HT-29 (cell line): ENCODE measurements around the gene SLC35F3. TPM values are rescaled to one million over a fixed set of nuclear protein-coding genes. Genes with fewer than 3 reads are reported as not detected.
A peak's percentile ranks its signal among the peaks of the same experiment; 100 is the strongest.

Source experiments
- DNase-seq: peaks from one replicate; pipeline ENCODE4 v3.0.0-alpha.2; 2015; ENCODE audit warnings: low spot score
- total RNA-seq: library from RNA; depleted of rRNA; stranded (reverse); fragments of >200 nt; shearing (Covaris generic); gene quantifications from 2 replicates; pipeline ENCODE4 v1.2.3, GENCODE V29; 2014

SLC35F3 gene
- total RNA-seq, 1 experiment from 2014 or later = not detected

DNA sequence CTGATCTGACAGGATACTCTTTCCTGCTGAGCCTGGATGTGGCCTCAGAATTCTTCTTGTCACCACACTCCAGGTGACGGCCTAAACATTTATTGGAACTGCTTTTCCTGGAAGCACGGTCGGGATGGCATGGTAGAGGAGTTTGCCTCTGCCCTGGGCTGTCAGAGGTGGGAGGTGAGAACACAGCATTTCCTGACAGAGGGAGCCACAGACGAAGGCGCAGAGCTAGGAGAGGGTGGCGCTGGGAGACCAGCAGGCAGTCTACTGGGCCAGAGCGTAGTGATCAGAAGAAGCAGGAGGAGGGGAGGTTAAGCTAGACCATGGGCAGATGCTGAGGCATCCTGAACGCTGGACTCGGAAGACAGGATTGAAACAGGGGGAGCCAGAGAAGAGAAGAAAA is 315.2 kb downstream of the SLC35F3 start:
- DNase-seq = no peak

DNA sequence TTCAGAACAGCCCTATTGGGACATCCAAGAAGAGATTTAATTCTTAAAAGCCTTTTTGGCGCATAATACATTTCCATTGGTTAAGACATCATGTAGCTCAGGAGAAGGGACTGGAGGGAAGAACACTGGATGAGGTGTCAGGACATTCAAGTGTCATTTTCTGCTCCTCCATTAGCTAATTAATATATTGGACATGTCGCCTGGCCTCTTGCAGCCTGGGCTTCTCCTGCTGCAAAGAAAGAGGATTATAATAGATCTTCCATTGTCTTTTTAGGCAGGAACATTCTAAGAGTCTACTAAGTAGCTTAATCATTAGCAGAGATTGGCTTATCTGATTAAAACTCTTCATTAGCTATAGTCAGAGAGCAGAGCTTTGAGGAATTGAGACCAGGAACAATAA is 317.1 kb downstream of the SLC35F3 start:
- no peak for DNase-seq

DNA sequence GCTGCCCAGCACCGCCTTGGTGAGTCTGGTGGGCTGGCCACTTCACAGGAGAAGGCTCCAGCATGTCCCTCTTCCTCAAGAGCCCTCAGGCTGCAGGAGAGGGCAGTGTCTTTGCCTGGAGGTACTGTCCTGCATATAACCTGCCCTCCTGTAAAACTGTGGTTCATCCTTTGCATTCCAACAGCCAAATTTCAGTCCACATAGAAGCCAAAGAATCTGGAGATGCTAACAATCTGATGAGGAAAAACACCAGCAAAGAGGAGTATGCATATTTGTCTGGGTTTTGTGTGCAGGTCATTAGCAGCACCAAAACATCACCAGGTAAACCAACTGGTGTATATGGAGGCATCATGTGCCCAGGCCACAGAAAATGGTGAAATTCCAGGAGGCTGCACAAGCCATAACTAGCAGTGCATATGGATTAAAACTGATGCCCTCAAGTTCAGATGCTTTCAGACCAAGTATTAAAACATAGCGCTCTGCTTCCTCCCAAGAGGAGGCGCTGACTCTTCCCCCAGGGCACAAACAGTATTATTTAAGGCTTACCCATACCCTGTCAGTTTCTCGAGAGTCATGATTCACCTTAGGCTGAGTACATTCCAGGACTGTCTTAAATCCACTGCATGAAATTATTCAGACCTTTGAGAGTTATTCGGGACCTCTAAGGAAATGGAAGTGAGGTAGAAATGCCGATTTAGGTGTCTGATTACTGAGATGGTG is 318.2 kb downstream of the SLC35F3 start:
- no peak for DNase-seq

DNA sequence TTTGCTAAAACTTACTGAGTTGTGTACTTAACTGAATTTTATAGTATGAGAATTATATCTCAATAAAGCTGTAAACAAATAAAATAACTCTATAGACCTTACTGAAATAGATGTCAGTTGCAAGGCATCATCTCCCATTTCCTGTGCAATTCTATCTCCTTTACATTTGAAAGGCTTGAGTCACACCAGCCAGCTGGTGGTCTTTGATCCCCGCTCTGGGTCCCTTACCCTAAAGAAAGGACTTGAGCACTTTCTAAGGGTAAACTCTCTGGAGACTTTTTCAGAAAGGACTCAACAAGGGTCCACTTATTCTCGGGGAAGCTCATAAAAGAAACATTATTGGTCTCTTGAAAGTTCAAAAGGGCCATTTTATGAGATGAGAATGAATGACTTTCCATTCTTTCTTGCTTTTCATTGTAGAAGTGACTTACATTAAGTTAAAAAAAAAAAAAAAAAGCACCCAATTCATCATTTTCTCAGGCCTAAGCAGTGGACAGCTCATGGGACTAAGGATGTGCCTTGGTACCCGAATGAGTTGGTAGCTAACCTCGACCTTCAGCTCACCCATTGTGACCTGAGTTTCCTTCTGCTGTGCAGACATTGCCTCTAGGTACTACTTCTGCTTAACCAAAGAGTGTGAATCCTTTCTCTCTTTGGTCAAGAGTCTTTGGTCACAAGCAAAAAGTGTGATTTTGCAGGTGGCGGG is 321.8 kb downstream of the SLC35F3 start:
- no peak for DNase-seq

DNA sequence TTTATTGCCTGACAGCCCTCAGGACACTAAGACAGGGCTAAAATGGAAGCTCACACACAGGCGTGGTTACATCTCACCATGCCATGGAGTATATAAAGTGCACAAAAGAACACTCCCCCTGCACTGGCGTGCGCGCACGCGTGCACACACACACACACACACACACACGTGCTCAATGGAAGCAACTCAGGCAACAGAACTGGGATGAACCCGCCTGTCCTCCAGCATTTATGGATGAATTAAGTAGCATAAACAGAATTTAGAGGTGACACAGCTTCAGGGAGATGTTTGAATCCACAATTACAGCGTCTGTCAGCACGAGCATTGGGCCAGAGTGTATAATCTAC is 322.3 kb downstream of the SLC35F3 start:
- no peak for DNase-seq

DNA sequence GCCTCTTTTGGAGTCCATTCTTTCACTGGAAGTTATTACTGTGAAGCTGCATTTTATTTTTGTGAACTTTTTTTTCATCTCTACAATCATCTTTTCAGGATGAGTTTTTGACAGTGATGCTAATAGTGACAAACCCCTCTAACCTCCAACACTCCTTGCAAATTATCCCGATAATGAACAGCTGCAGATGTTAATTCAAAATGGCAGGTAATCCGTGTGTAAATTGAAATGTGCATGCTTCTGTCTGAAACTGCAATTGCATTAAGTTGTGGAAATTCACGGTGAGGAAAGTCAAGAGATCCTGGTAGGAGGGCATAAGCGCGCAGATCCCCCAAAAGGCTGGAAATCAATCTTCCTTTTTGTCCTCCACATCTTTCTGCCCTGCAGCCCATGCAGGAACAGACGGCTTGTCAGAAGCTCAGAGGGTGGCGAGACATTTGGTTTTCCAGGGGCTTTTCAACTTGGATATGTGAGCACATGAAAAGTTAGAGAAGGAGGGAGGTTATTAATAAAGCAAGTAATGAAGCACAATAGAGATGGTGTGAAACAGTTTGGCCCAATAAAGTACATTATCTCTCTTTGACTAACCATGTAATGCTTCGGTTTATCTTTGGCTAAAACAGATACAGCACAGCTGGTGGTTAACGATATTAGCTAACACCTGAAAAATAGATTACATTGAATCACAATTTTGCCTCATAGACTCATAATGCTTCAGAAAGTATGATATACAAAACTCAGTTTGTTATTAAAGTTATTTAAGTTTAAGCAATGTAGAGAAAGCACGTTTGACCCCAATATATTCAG is 325.3 kb downstream of the SLC35F3 start:
- no peak for DNase-seq

DNA sequence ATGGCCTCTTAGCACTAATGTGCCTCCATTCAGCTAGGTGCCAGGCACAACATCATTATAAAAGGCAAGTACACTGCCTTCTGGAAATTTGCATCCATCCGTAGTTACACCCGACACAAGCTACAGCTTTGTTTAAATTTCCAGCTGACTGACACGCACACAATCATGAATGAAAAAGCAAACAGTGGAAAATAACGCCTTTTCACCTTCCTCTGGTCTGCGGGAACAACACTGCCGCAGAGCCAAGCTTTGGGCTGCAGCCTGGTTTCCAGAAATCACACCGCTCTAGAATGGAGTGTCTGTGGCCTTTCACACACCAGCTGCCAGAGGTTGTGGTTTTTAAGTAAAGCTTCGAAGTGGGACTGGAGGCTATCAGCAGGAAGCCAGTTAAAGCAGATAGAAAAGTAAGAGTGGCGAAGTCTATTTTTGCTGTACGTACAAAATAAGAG is 326.0 kb downstream of the SLC35F3 start:
- DNase-seq = no peak

DNA sequence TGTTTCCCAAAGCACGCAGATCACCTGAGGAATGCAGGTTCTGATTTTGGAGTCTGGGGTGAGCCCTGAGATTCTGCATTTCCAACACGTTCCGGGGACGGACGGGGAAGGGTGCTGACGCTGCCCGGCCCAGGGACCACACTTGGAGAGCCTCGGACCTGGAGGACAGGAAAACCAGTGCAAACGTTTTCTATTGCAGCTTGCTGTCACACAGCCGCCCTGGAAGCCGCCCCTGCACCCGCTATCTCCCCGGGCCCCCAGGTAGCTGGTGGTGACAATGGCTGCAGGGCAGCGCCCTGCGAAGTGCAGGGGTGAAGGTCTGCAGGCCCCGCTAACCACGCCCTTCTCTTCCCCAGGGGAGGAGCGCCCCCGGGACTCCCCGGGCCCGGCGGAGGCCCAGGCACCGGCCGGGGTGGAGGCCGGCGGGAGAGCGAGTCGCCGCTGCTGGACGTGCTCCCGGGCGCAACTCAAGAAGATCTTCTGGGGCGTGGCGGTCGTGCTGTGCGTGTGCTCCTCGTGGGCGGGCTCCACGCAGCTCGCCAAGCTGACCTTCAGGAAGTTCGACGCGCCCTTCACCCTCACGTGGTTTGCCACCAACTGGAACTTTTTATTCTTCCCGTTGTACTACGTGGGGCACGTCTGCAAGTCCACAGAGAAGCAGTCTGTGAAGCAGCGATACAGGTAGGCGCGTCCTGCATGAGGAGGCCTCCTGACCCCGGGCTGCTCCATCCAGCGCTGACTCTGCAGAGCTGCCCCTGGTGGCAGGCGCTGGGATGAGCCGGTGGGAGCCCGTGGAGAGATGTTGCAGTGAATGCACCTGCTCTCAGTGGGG is 326.8 kb downstream of the SLC35F3 start:
- DNase-seq = peak; percentile 4

DNA sequence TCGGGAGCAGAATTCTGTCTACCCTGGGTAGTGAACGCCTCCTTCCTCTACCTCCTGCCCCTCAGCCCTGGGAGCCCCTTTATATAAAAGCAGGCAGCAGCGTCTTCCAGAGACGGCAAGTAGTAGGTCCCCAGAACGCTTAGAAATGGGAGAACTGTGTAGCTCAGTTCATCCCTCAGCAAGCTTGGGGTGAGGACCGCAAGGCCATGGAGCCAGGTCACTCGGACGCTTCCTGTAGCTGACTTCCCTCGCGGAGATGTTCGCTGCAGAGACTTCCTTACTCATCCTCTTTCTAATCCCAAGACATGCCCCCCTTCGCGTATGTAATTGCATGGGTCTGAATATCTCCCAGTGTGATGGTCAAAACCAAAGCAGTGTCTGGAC is 327.4 kb downstream of the SLC35F3 start:
- no peak for DNase-seq

DNA sequence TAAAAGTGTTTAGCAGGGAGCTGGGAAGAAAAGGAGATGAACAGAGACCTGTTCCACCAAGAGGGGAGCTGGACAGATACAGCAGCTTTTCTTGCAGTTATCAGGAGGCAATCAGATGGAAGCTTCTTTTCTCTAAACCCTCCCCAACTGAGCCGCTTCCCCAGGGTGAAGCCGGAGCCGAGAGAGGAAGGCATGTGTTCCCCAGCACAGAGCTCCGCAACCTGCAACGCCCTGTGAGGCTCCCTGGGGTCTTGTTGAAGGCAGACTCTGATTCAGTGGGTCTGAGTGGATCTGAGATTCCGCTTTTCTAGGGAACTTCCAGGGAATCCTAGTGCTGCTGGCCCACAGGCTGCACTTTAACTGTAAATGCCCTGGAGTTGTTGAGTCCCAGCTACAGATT is 329.7 kb downstream of the SLC35F3 start:
- no peak for DNase-seq

DNA sequence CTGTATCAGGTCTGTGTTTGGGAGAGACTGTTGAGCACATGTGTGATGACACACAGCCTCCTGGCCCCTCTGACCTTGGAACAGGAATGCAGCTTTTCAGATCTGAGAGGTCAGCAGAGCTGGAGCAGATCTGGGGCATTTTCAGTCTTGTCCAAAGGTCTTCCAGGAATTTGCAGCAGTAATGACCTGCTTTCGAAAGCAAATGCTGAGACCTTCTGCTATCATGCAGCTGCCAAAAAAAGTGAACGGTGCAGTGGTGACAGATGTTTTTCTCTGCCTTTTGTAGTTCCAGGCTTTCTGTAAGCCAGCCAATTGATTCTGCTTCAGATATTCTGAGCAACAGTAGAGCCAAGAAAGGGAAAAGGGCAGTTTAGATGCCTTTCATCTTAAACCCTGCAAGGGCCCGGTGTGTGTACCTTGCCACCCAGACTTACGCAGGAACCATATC is 331.0 kb downstream of the SLC35F3 start:
- DNase-seq = no peak

DNA sequence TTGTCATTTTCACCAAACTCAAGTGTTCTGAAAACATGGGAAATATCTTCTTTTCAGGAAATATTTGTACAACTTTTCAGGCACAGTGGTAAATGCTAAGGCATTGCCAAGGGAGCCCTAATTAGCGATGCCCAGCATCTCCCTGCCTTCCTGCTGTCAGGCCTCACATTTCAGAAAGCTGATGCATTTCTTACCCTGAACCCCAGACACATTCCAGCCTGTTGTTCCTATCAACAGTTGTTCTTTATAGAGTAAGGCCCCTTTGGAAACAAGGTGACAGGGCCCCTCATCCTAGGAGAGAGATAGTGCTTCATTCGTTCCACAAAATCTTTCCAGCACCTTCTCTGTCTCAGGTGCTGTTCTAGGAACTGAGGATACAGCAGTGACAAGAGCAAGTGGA is 332.9 kb downstream of the SLC35F3 start:
- DNase-seq = no peak

DNA sequence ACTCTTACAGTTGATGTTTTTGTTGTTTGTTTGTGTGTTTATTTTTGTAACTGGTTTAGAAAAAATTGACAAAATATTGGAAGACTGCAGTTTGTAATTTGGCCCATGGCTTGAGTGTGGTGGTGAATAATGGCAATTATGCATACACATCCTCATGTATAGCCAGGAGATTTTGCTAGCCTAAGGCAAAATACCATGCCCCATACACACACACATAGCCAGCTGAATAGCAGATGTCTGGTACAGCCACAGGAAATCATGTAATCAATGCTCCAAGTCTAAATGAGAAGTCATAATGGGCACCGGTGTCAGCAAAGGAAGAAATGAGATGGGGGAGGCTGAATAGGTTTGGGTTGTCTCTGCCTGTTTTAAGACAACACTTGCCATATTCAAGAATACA is 333.6 kb downstream of the SLC35F3 start:
- DNase-seq = no peak

DNA sequence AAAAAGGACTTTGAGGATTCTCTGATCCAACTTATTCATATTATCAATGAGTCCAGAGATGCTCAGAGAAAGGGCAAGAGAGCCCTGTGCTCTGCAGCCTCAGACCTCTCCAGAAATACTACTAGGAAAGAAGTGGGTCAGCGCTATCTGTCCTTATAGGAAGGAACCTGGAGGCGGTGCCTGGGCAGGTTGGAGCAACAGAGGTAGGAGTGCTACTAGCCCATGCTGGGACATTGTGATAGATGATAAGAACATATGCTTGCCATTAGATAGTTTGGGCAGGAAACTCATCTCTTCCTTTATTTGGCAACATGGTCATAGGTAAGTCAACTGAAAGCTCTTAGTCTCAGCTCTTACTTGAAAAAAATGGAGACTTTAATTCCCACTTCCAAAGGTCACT is 335.0 kb downstream of the SLC35F3 start:
- no peak for DNase-seq

DNA sequence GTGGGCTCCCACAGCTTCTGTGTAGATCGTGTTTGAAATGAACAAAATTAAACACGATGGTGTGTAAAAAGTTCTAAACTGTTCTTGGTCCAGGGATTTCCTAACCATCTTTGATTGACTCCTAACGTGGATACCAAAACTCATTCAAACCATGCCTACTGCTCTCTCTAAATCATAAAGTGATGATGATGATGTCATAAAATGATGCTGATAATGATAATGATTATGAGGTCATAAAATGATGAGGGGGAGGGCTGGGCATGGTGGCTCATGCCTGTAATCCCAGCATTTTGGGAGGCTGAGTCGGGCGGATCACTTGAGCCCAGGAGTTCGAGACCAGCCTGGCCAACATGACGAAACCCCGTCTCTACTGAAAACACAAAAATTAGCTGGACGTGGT is 335.5 kb downstream of the SLC35F3 start:
- DNase-seq = no peak

DNA sequence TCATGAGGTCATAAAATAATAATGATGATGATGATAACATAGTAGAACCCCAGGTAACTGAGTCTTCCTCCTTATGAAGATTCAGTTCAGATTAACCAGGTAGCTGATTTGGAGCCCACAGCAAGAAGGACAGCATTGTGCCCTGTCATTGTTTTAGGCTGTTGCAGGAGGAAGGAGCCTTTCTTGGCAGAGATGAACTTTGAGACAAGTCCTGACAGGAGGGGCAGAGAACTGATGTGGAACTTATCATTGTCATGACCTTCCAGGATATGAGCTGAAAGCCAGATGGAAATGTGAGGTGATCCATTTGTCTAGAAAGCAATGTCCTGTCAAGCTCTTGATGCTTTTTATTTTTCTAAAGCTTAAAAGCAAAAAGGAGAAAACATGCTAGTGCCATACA is 336.2 kb downstream of the SLC35F3 start:
- no peak for DNase-seq

DNA sequence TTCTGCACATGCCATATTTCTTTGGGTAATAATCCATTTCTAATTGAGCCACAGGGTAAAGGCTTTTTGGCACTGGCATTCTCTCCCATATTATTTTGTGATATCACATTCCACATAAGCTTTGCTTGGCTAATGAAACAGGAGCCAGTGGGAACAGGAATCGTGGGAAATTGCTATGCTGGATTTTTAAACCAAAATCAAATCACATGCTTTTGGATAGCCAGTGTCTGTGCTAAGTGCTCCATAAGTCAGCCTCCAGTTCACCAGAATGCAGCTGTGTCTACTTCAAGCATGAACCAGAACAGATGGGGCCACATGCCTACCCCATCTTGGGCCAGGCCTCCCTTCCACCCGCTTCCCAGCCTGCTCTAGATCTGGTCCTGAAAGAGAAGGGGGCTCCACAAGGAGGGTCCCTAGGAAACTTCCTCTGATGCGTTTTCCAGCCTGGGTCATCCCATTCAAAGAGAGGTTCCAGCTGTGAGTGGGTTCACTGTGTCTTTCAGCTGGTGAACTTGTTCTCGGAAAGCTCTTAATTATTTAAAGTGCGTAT is 337.5 kb downstream of the SLC35F3 start:
- DNase-seq = no peak

DNA sequence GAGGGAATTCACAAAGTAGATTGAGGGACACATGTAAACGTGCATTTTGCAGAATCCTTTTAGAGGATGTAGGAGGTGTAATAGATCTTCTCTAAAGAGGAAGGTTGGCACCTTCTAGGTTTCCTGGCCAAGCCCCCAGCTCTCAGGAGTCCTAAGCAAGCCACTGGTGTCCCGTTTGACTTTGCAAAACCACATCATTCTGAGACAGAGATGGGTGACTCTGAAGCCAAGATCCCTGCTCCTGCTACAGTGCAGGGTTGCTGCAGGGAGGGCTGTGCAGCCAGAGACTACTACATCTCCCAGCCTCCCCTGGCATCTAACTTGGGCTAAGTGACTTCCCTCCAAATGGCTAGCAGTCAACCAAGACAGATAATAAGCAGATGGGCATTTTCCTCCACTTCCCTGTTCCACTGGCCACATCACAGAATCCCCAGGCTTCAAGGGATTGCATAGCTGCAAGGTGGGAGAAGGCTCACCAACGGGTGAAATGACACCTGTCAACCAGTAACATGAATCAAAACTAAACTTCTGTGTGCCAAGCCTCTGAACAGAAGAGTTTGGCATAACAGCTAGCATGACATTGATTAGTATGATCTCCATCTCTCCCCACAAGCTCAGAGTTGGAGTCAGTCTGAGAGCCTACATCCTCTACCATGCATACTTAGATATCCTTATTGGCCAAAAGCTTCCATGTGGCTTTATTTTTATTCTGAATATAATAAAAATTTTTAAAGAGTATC is 339.2 kb downstream of the SLC35F3 start:
- DNase-seq = no peak

DNA sequence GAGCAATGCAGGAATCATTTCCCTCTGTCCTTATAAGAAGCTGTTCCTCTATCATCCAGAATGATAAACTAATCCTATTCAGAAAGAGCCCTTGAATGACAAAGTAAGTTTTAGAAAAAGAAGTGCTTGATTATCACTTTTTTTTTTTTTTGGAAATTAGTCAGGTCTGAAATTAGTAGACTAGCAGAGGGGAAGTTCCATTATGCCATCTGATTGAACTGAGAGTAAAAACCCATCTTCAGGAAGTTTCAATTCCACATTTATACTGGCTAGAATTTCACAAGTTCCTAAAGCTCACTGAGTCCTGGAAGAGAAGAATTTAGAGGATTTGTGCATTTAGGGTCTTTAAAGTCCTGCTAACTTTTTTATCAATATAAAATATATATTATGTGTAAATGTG is 340.0 kb downstream of the SLC35F3 start:
- DNase-seq = no peak

DNA sequence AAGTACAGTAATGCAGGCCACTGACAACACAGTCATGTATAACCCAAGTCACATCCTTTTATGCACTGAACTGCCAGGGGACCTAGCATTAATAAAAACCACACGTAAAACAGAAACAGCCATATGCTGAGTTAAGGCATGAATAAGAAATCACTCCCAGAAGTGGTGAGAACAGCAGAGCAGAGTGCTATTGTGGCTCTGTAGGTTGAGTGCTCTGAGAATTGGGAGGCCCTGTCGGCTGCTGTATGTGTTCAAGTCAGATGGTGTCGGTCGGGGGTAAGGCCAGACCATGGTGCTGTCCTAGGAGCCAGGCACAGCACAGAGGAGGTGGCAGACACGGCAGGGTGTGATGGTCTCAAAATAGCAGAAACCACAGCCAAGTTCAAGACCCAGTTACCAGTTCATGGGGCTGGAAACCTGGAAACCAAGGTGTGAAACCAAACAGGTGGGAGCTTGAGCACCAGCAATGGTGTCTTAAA is 342.2 kb downstream of the SLC35F3 start:
- DNase-seq = no peak
